BE2C (cell line): Measurements from ENCODE around the gene DKK3.

Experiments used
- DNase-seq: peaks from one replicate; pipeline ENCODE4 v3.0.0-alpha.2; 2020
- H3K27me3 ChIP-seq: fragments of 250-450 bp; sonication (Bioruptor Pico); 2 replicates; pipeline ENCODE4 v1.5.1; 2020; ENCODE audit warnings: mild to moderate bottlenecking
- H3K36me3 ChIP-seq: fragments of 250-450 bp; sonication (Bioruptor Pico); 2 replicates; pipeline ENCODE4 v1.5.1; 2020; ENCODE audit warnings: mild to moderate bottlenecking
- H3K4me1 ChIP-seq: fragments of 250-450 bp; sonication (Bioruptor Pico); 2 replicates; pipeline ENCODE4 v1.5.1; 2020
- H3K4me3 ChIP-seq: 2 replicates; pipeline ENCODE4 v1.5.1; 2011; ENCODE audit warnings: low read depth, low read length
- H3K9me3 ChIP-seq: fragments of 250-450 bp; sonication (Bioruptor Pico); 2 replicates; pipeline ENCODE4 v1.5.1; 2020
- TF ChIP-seq, protein P1 (sequence below): IDR thresholded peaks from 2 replicates; pipeline ENCODE4 v1.5.1; 2012; ENCODE audit warnings: mild to moderate bottlenecking, low read depth, low read length

The DKK3 gene

DNA sequence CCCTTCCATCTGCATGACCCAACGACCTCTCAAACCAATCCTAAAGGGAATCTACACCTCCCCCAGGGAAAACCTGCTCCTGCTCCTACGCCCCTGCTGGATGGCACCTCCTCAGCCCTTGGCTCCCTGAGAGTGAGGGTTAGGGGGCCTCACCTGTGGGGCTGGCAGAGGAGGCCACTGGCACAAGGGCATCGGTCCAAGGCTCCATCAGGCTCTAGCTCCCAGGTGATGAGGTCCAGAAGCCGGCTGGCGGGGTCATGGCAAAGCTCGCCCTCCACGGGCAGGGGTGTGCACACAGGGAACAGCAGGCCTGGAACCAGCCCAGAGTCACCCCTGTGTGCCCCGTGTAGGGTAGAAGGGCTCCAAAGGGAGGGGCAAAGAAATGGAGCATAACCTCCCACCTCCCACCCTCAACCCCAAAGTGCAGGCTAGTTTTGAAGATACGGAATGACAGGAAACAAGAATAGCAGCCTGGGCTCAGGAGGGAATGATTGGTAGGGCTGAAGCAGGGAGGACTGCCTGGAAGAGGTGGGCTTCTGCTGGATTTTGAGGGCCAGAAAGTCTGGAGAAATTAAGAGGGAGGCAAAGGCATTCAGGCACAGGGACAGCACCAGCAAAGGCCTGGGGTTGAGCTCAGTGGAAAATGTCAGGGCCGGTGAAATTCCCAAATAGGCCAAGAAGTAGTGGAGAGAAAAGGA lies 42.6 kb downstream of the DKK3 start:
- TF ChIP-seq, protein P1, sequence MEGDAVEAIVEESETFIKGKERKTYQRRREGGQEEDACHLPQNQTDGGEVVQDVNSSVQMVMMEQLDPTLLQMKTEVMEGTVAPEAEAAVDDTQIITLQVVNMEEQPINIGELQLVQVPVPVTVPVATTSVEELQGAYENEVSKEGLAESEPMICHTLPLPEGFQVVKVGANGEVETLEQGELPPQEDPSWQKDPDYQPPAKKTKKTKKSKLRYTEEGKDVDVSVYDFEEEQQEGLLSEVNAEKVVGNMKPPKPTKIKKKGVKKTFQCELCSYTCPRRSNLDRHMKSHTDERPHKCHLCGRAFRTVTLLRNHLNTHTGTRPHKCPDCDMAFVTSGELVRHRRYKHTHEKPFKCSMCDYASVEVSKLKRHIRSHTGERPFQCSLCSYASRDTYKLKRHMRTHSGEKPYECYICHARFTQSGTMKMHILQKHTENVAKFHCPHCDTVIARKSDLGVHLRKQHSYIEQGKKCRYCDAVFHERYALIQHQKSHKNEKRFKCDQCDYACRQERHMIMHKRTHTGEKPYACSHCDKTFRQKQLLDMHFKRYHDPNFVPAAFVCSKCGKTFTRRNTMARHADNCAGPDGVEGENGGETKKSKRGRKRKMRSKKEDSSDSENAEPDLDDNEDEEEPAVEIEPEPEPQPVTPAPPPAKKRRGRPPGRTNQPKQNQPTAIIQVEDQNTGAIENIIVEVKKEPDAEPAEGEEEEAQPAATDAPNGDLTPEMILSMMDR, result no peak
- Histone ChIP-seq H3K9me3 (no peaks in the 10 kb centered on the region), H3K36me3 (no peaks in the 10 kb centered on the region), H3K4me3 (no peak overlapping the region), H3K27me3 (no peaks in the 10 kb centered on the region), H3K4me1 (peaks cover 24% of the 10 kb centered on the region)
- no peak for DNase-seq

DNA sequence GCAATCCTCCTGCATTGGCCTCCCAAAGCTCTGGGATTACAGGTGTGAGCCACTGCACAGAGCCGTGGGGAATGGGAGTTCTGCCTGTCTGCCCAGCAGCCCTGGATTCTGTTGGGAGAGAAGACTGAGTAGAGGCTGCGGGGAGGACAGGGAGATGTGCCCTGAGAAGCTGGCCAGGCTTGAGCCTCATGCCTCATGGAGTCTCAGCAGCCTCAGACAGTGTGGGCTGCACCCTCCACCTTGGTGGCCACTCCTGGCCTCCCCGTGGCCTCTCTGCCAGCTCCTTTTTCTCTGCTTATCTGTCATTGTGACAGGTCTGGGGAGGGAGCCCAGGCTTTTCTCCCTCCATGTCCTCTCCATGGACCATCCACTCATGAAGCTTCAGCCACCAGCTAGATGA lies 43.2 kb downstream of the DKK3 start:
- H3K36me3 ChIP-seq, result no peaks in the 10 kb centered on the region
- H3K27me3 ChIP-seq, result no peaks in the 10 kb centered on the region
- no peak overlapping the region for H3K4me3 ChIP-seq
- H3K4me1 ChIP-seq, result peaks cover 24% of the 10 kb centered on the region
- TF ChIP-seq, protein P1, result no peak
- DNase-seq, result no peak
- H3K9me3 ChIP-seq, result no peaks in the 10 kb centered on the region

DNA sequence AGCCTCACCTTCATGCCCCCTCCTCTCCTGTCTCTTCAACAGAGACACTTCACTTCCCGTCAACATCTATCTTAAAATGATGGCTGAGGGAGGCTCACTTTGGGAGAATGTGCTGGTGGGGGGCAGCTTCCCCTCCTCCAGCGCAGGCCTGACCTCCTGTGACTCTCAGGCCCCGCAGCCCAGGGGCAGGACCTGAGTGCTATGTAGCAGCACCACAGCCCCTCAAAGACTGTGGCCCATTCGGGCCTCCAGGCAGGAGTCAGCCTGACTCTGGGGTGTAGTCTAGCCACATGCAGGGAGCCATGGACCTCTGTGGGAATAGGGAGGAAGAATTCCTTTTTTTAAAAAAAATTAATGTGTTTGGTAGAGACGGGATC lies 43.7 kb downstream of the DKK3 start:
- peaks cover 24% of the 10 kb centered on the region for H3K4me1 ChIP-seq
- no peaks in the 10 kb centered on the region for H3K9me3 ChIP-seq
- TF ChIP-seq, protein P1, result no peak
- H3K4me3 ChIP-seq, result no peak overlapping the region
- no peaks in the 10 kb centered on the region for H3K27me3 ChIP-seq
- DNase-seq, result no peak
- H3K36me3 ChIP-seq, result no peaks in the 10 kb centered on the region

DNA sequence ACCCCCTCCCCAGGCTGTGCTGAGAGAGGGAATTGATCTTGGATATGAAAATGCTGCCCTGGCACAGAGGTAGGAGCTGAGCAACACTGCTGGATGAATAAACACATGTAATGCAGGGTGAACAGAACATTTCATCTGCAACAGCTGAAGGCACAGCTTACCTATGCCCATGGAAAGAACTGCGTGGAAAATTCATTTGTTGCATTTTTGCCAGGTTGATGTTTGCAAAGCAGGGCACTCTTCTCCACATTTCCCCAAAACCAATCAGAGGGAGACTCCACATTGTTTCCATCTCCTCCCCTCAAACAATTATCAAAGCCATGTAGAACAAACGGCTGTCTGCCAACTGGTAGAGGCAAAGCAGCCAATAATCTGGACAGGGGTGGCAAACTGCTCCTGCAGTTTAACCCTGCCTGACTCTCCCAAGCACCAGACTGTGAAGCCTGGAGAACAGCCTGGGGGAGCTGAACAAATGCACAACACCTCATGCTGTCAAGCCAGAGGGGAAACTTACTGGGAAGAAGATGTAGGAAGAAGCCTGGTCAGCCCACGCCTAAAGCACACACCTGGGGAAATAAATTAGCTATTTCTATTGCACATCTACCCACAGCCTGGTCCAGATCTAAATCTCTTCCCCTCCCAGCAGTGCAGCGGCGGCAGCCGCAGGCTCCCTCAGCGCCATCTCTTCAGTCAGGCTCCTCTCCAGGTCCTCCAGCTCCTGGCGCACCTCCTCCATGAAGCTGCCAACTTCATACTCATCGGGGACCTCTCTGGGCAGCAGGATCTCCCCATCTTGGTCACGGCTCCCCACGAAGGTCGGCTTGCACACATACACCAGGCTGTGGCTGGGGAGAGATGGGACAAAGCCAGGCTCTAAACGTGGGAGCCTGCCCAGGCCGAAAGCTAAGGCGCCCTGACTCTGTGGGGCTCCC lies 44.3 kb downstream of the DKK3 start:
- Histone ChIP-seq H3K9me3 (no peaks in the 10 kb centered on the region), H3K4me3 (no peak overlapping the region), H3K27me3 (no peaks in the 10 kb centered on the region), H3K4me1 (peaks cover 18% of the 10 kb centered on the region), H3K36me3 (no peaks in the 10 kb centered on the region)
- no peak for DNase-seq
- TF ChIP-seq, protein P1, result no peak

DNA sequence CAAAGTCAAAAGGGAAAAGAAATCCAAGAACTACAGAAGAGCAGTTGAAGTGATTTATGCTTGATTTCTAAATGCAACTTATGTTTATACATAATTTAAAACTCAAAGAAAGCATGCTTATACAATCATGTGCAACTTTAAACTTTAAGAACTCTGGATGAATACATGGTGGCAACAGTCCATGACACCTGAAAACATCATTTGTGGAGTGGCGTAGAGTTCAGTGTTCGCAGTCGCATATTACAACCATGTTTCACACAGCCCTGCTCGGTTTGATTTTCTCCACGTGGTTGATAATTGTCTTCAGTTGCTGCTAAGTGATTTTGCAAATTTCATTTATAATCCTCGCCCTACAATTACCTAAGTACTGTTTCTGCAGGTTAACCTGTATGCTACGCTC lies 45.4 kb downstream of the DKK3 start:
- TF ChIP-seq, protein P1, result no peak
- DNase-seq, result no peak
- H3K9me3 ChIP-seq, result no peaks in the 10 kb centered on the region

More for the DNA sequence above, 45.4 kb downstream of the DKK3 start:
- H3K36me3 ChIP-seq, result no peaks in the 10 kb centered on the region
- peaks cover 12% of the 10 kb centered on the region for H3K4me1 ChIP-seq
- no peaks in the 10 kb centered on the region for H3K27me3 ChIP-seq
- H3K4me3 ChIP-seq, result no peak overlapping the region
